ENCODE measurements around the gene MRPS5.

Gene MRPS5

GRCh38 chr2:95055262-95055661, 66.3 kb downstream of the MRPS5 start:
- TF ChIP-seq CTCF (IDR thresholded peaks at IDR 0.05): no peak
- intact Hi-C loops (cut with DNase I; ENCODE audit: low total_unique reads): no loop called here
- Histone ChIP-seq H3K36me3 (no peaks in the 10 kb centered on the region), H3K27me3 (peaks cover 0 to 46% of the 10 kb centered on the region in 2 donors), H3K4me1 (no peaks in the 10 kb centered on the region), H3K27ac (no peak overlapping the region), H3K9me3 (no peaks in the 10 kb centered on the region), H3K4me3 (no peak overlapping the region)
- no peak for DNase-seq

- intact Hi-C loops (cut with DNase I; ENCODE audit: low total_unique reads): no loop called here
- Histone ChIP-seq H3K9me3 (no peaks in the 10 kb centered on the region), H3K4me1 (no peaks in the 10 kb centered on the region), H3K27ac (no peak overlapping the region), H3K27me3 (peaks cover 0 to 40% of the 10 kb centered on the region in 2 donors), H3K36me3 (no peaks in the 10 kb centered on the region), H3K4me3 (no peak overlapping the region)
- DNase-seq: no peak
- no peak for TF ChIP-seq CTCF (IDR thresholded peaks at IDR 0.05)
These were observed 67.6 kb downstream of the MRPS5 start for GRCh38 chr2:95054016-95054415.

GRCh38 chr2:95053543-95053942, 68.1 kb downstream of the MRPS5 start:
- no peak for TF ChIP-seq CTCF (IDR thresholded peaks at IDR 0.05)
- DNase-seq: no peak
- no peaks in the 10 kb centered on the region for H3K9me3 ChIP-seq
- peaks cover 0 to 42% of the 10 kb centered on the region in 2 donors for H3K27me3 ChIP-seq
- no peak overlapping the region for H3K27ac ChIP-seq
- H3K4me3 ChIP-seq: no peak overlapping the region
- no peaks in the 10 kb centered on the region for H3K4me1 ChIP-seq
- H3K36me3 ChIP-seq: no peaks in the 10 kb centered on the region
- intact Hi-C loops (cut with DNase I; ENCODE audit: low total_unique reads): no loop called here

- DNase-seq: no peak
- Histone ChIP-seq H3K4me1 (no peaks in the 10 kb centered on the region), H3K27me3 (peaks cover 0 to 42% of the 10 kb centered on the region in 2 donors), H3K36me3 (no peaks in the 10 kb centered on the region), H3K27ac (no peak overlapping the region), H3K4me3 (no peak overlapping the region), H3K9me3 (no peaks in the 10 kb centered on the region)
- intact Hi-C loops (cut with DNase I; ENCODE audit: low total_unique reads): no loop called here
- no peak for TF ChIP-seq CTCF (IDR thresholded peaks at IDR 0.05)
These were observed 68.7 kb downstream of the MRPS5 start for GRCh38 chr2:95052804-95053479.

GRCh38 chr2:95052307-95052706, 69.3 kb downstream of the MRPS5 start:
- no peak overlapping the region for H3K4me3 ChIP-seq
- H3K36me3 ChIP-seq: no peaks in the 10 kb centered on the region
- intact Hi-C loops (cut with DNase I; ENCODE audit: low total_unique reads): no loop called here
- H3K27me3 ChIP-seq: peaks cover 0 to 46% of the 10 kb centered on the region in 2 donors
- no peaks in the 10 kb centered on the region for H3K4me1 ChIP-seq
- H3K27ac ChIP-seq: no peak overlapping the region
- no peaks in the 10 kb centered on the region for H3K9me3 ChIP-seq
- no peak for DNase-seq
- TF ChIP-seq CTCF (IDR thresholded peaks at IDR 0.05): no peak

GRCh38 chr2:95051626-95052025, 70.0 kb downstream of the MRPS5 start:
- H3K9me3 ChIP-seq: no peaks in the 10 kb centered on the region
- no peaks in the 10 kb centered on the region for H3K4me1 ChIP-seq
- H3K4me3 ChIP-seq: no peak overlapping the region
- peaks cover 0 to 41% of the 10 kb centered on the region in 2 donors for H3K27me3 ChIP-seq
- no peak for TF ChIP-seq CTCF (IDR thresholded peaks at IDR 0.05)
- DNase-seq: no peak
- intact Hi-C loops (cut with DNase I; ENCODE audit: low total_unique reads): no loop called here
- H3K27ac ChIP-seq: no peak overlapping the region
- H3K36me3 ChIP-seq: no peaks in the 10 kb centered on the region

Measured in tibial artery (tissue), 4 donors.